ENCODE measurements around the gene ZNF362.
A peak's percentile ranks its signal among the peaks of the same experiment; 100 is the strongest.

Gene ZNF362

GRCh38 chr1:33349778-33350610, 93.7 kb downstream of the ZNF362 start:
- peak; percentile 76 for DNase-seq

All from DMS153 (cell line).